ENCODE results near the gene MAN1C1. TPM values are rescaled to one million over a fixed set of nuclear protein-coding genes. Genes with fewer than 3 reads are reported as not detected.

Gene MAN1C1
- total and polyA plus RNA-seq, 9 of the 15 experiments (the other 6 are each of a cell fraction or from before 2014, with no cell fraction given) = 0.04 to 0.44 (median 0.10) TPM; not detected in 3

DNA sequence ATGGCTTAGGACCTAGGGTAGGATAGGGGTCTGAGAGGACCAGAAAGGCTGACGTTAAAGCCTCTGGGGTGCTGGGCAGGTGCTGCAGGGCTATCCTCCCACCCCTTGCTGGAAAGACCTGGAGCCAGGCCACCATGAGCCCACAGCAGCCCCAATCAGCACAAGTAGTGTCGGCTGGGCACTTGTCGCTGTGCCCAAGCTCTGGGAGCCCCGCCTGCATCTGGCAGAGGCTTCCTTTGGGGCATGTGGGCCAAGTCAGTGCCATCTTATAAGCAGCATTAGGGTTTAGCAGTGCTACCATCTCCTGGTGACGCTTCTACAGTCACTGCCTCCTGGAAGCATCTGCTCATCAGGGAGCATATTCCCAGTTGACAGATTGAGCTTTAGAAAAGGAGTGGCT, 31.3 kb downstream of the MAN1C1 start:
- intact Hi-C loops (cut with micrococcal nuclease) = no loop called here
- BruUV-seq (replicated peaks) = no TSS peak
- TF ChIP-seq SETDB1 (IDR thresholded peaks at IDR 0.05; ENCODE audit: low read length) (no peak), POLR2AphosphoS2 (IDR thresholded peaks at IDR 0.05; ENCODE audit: low read length) (no peak), RBM34 (IDR thresholded peaks at IDR 0.05; ENCODE audit: borderline replicate concordance, insufficient read depth, low read length) (no peak), FOXA1 (IDR thresholded peaks at IDR 0.05; ENCODE audit: borderline replicate concordance) (no peak), ESRRA (IDR thresholded peaks at IDR 0.05; ENCODE audit: borderline replicate concordance, low read depth) (no peak), DNMT1 (IDR thresholded peaks at IDR 0.05) (no peak), FOSL1 (tag; conservative IDR thresholded peaks at IDR 0.05) (no peak), TSC22D4 (tag; IDR thresholded peaks at IDR 0.05) (no peak), EHMT2 (IDR thresholded peaks at IDR 0.05) (no peak), BRD4 (IDR thresholded peaks at IDR 0.05) (no peak)
- TF ChIP-seq, protein P1, sequence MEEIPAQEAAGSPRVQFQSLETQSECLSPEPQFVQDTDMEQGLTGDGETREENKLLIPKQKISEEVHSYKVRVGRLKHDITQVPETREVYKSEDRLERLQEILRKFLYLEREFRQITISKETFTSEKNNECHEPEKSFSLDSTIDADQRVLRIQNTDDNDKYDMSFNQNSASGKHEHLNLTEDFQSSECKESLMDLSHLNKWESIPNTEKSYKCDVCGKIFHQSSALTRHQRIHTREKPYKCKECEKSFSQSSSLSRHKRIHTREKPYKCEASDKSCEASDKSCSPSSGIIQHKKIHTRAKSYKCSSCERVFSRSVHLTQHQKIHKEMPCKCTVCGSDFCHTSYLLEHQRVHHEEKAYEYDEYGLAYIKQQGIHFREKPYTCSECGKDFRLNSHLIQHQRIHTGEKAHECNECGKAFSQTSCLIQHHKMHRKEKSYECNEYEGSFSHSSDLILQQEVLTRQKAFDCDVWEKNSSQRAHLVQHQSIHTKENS (CRISPR knock-in tag; IDR thresholded peaks at IDR 0.05) = no peak
- TF ChIP-seq, protein P2, sequence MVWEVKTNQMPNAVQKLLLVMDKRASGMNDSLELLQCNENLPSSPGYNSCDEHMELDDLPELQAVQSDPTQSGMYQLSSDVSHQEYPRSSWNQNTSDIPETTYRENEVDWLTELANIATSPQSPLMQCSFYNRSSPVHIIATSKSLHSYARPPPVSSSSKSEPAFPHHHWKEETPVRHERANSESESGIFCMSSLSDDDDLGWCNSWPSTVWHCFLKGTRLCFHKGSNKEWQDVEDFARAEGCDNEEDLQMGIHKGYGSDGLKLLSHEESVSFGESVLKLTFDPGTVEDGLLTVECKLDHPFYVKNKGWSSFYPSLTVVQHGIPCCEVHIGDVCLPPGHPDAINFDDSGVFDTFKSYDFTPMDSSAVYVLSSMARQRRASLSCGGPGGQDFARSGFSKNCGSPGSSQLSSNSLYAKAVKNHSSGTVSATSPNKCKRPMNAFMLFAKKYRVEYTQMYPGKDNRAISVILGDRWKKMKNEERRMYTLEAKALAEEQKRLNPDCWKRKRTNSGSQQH (CRISPR knock-in tag; IDR thresholded peaks at IDR 0.05) = no peak
- TF ChIP-seq, protein P3, sequence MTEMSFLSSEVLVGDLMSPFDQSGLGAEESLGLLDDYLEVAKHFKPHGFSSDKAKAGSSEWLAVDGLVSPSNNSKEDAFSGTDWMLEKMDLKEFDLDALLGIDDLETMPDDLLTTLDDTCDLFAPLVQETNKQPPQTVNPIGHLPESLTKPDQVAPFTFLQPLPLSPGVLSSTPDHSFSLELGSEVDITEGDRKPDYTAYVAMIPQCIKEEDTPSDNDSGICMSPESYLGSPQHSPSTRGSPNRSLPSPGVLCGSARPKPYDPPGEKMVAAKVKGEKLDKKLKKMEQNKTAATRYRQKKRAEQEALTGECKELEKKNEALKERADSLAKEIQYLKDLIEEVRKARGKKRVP (CRISPR knock-in tag; IDR thresholded peaks at IDR 0.05) = no peak
- TF ChIP-seq, protein P4, sequence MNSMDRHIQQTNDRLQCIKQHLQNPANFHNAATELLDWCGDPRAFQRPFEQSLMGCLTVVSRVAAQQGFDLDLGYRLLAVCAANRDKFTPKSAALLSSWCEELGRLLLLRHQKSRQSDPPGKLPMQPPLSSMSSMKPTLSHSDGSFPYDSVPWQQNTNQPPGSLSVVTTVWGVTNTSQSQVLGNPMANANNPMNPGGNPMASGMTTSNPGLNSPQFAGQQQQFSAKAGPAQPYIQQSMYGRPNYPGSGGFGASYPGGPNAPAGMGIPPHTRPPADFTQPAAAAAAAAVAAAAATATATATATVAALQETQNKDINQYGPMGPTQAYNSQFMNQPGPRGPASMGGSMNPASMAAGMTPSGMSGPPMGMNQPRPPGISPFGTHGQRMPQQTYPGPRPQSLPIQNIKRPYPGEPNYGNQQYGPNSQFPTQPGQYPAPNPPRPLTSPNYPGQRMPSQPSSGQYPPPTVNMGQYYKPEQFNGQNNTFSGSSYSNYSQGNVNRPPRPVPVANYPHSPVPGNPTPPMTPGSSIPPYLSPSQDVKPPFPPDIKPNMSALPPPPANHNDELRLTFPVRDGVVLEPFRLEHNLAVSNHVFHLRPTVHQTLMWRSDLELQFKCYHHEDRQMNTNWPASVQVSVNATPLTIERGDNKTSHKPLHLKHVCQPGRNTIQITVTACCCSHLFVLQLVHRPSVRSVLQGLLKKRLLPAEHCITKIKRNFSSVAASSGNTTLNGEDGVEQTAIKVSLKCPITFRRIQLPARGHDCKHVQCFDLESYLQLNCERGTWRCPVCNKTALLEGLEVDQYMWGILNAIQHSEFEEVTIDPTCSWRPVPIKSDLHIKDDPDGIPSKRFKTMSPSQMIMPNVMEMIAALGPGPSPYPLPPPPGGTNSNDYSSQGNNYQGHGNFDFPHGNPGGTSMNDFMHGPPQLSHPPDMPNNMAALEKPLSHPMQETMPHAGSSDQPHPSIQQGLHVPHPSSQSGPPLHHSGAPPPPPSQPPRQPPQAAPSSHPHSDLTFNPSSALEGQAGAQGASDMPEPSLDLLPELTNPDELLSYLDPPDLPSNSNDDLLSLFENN (IDR thresholded peaks at IDR 0.05; ENCODE audit: low read depth in 2 of 2, low read length in 2 of 2) = no peak

More for the DNA sequence above, 31.3 kb downstream of the MAN1C1 start:
- Histone ChIP-seq H3K27me3 (ENCODE audit: control insufficient read depth in 2 of 2, insufficient read depth in 2 of 2, low read length in 2 of 2) (peaks cover 57 to 86% of the 10 kb centered on the region in 2 experiments; a peak in 4 of 5 replicates), H3K36me3 (ENCODE audit: control insufficient read depth, insufficient read depth, low read length) (no peaks in the 10 kb centered on the region), H4K20me1 (replicated peaks; ENCODE audit: control insufficient read depth, insufficient read depth, low read length) (peaks cover 4% of the 10 kb centered on the region), H3K9ac (ENCODE audit: insufficient read depth in 1 of 2, low read depth in 2 of 2, low read length in 2 of 2) (no peak overlapping the region), H3K9me3 (replicated peaks; ENCODE audit: control insufficient read depth, insufficient read depth, low read depth, low read length) (no peaks in the 10 kb centered on the region), H3K4me3 (no peak overlapping the region), H3K79me2 (ENCODE audit: control insufficient read depth, insufficient read depth, low read length) (no peaks in the 10 kb centered on the region), H3K4me1 (replicated peaks in 1 of 2; ENCODE audit: control insufficient read depth in 2 of 2, insufficient read depth in 2 of 2, low read length in 2 of 2) (0 out of 5 replicates have a peak, but pooled peaks cover 0 to 2% of the 10 kb centered on the region in 2 experiments), H2AFZ (ENCODE audit: low read depth, low read length) (no peak overlapping the region), H3K4me2 (ENCODE audit: insufficient read depth, low read length) (no peak overlapping the region), H3K27ac (ENCODE audit: extremely low read depth, low read depth, low read length) (no peak overlapping the region), H3K9me1 (ENCODE audit: control insufficient read depth, insufficient read depth, low read length) (no peaks in the 10 kb centered on the region)
- in situ Hi-C loops (cut with MboI) = no loop called here
- FAIRE-seq (no peak), ATAC-seq (no peak), DNase-seq (ENCODE audit: extremely low read depth in 1 of 4, low spot score in 3 of 4) (no peak)
- ChIA-PET POLR2A (interaction anchor here (0.6 to 1.0 kb wide), 3 partner anchors 9 to 191 kb away, joined by 3 to 5 read pairs (median 3); no protein-coding TSS in a partner anchor), CTCF (ENCODE audit: low intra/inter-chr PET ratio) (no interaction called here)
- WGBS (ENCODE audit: insufficient coverage, low coverage, missing lambda C conversion rate) = 3% methylated on average over 5 of the region's 5 CpGs
